GM12873 (cell line): Measurements from ENCODE around the gene CYP8B1.

ENCODE experiments used
- CTCF ChIP-seq: IDR thresholded peaks from 2 replicates; pipeline ENCODE4 v1.5.1; 2012; ENCODE audit warnings: low read depth, mild to moderate bottlenecking, moderate library complexity, low read length, control low read depth; ENCODE audit not compliant: insufficient read depth; ENCODE audit errors: missing control alignments

Gene CYP8B1

DNA sequence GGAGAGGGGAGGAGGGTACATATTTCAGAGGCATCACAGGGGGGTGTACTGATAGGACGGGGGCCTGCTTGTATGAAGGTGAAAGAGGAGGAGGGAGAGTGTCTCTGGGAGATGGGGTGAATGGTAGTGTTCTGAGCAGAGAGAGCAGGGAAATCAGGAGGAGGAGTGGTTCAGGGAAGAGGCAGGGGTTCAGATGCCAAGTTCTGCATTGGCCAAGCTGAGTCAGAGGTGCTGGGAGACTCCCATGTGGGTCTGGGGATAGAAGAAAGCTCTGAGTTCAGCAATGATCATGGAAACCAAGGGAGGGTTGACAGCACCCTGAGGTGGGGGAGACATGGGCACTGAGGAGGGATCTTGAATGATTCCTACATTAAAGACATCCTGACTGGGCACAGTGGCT lies 3.0 kb downstream of the CYP8B1 start:
- TF ChIP-seq CTCF, result no peak

- no peak for TF ChIP-seq CTCF
These were observed 4.0 kb downstream of the CYP8B1 start for GRCh38 chr3:42871592-42872196.

- TF ChIP-seq CTCF, result no peak
These were observed 6.8 kb downstream of the CYP8B1 start for GRCh38 chr3:42868841-42869240.

GRCh38 chr3:42867138-42867537 lies 8.5 kb downstream of the CYP8B1 start:
- TF ChIP-seq CTCF, result no peak

DNA sequence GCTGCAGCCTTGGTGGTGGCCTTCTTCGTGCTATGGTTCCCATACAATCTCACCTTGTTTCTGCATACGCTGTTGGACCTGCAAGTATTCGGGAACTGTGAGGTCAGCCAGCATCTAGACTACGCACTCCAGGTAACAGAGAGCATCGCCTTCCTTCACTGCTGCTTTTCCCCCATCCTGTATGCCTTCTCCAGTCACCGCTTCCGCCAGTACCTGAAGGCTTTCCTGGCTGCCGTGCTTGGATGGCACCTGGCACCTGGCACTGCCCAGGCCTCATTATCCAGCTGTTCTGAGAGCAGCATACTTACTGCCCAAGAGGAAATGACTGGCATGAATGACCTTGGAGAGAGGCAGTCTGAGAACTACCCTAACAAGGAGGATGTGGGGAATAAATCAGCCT lies 10.4 kb downstream of the CYP8B1 start:
- no peak for TF ChIP-seq CTCF

- TF ChIP-seq CTCF, result no peak
These were observed 11.2 kb downstream of the CYP8B1 start for GRCh38 chr3:42864321-42864950.

- no peak for TF ChIP-seq CTCF
These were observed 19.1 kb downstream of the CYP8B1 start for GRCh38 chr3:42856544-42856943.
